GM12865 (cell line): ENCODE measurements around the gene SESN1.

Experiments used
- DNase-seq: peaks from one replicate; pipeline ENCODE4 v3.0.0; 2010; ENCODE audit warnings: low read depth
- H3K4me3 ChIP-seq: 2 replicates; pipeline ENCODE4 v1.5.1; 2011; ENCODE audit warnings: mild to moderate bottlenecking, low read depth, low read length, control low read depth
- TF ChIP-seq, protein P1 (sequence below): IDR thresholded peaks from 2 replicates; pipeline ENCODE4 v1.5.1; 2011; ENCODE audit warnings: low read length, control low read depth, low read depth, inconsistent platforms; ENCODE audit not compliant: insufficient read depth; ENCODE audit errors: missing control alignments

SESN1 gene

GRCh38 chr6:109082188-109082577 is 12.5 kb downstream of the SESN1 start:
- TF ChIP-seq, protein P1, sequence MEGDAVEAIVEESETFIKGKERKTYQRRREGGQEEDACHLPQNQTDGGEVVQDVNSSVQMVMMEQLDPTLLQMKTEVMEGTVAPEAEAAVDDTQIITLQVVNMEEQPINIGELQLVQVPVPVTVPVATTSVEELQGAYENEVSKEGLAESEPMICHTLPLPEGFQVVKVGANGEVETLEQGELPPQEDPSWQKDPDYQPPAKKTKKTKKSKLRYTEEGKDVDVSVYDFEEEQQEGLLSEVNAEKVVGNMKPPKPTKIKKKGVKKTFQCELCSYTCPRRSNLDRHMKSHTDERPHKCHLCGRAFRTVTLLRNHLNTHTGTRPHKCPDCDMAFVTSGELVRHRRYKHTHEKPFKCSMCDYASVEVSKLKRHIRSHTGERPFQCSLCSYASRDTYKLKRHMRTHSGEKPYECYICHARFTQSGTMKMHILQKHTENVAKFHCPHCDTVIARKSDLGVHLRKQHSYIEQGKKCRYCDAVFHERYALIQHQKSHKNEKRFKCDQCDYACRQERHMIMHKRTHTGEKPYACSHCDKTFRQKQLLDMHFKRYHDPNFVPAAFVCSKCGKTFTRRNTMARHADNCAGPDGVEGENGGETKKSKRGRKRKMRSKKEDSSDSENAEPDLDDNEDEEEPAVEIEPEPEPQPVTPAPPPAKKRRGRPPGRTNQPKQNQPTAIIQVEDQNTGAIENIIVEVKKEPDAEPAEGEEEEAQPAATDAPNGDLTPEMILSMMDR, result no peak
- DNase-seq, result no peak
- H3K4me3 ChIP-seq, result no peak overlapping the region

DNA sequence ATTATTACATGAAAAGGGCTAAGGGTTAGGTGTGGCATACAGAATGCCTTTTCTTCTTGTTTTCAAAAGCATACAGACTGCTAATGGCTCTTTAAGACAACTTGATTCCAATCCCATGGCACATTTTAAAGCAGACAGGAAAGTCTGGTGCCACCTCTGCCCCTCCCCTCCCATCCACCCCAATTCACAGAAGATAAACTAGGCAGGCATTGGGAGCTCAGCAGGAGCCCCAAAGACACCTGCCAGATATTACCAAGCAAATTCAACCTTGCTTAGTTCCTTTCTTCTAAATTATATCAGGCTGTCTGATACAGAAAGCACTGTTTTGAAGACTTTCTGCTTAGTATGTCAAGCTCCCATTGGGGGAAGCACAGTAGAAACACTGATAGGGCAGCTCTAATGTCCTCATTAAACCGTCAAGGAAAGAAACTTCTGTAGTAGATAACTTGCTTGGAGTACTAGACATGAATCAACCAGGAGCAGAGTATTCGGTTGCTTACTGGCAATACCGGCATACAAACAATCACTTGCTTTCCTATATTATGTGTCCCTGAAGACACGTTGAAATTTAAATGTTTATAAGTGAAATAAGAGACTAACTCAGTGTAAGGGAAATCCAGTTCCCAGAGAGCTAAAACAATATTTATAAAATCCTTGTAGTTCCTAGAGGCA is 13.0 kb downstream of the SESN1 start:
- DNase-seq, result no peak
- TF ChIP-seq, protein P1, result no peak
- H3K4me3 ChIP-seq, result no peak overlapping the region

DNA sequence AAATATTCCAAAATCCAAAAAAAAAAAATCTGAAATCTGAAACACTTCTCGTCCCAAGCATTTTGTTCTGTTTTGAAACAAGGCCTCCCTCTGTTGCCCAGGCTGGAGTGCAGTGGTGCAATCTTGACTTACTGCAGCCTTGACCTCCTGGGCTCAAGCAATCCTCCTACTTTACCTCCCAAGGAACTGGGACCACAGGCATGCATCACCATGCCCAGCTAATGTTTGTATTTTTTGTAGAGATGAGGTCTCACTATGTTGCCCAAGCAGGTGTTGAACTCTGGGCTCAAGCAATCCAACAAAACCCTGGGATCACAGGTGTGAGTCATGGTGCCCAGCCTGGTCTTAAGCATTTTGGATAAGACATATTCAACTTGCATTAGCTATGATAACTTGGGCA is 13.6 kb downstream of the SESN1 start:
- TF ChIP-seq, protein P1, result no peak
- no peak for DNase-seq
- H3K4me3 ChIP-seq, result no peak overlapping the region

- TF ChIP-seq, protein P1, result no peak
- DNase-seq, result no peak
Measured at GRCh38 chr6:109079981-109080380, 14.7 kb downstream of the SESN1 start.

DNA sequence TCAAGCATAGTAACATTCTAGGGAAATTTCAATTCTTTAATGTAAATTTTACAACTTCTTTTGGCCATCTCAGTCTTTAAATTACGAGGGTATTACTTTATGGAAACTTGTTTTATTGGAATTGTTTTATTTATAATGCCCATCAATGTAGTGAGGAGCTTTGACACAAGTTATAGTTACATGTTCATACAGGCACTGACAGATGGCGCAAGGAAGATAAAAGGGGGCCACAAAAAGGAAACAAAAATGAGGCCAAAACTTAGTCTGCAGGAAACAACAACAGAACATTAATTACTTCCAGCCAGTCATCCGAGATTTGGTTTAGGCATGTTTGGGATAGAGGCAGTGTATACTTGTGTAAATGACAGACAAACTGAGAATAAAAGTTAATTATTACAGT is 18.3 kb downstream of the SESN1 start:
- no peak overlapping the region for H3K4me3 ChIP-seq
- TF ChIP-seq, protein P1, result no peak
- DNase-seq, result no peak

More at GRCh38 chr6:109079981-109080380, 14.7 kb downstream of the SESN1 start:
- no peak overlapping the region for H3K4me3 ChIP-seq

GRCh38 chr6:109075934-109076333 is 18.7 kb downstream of the SESN1 start:
- H3K4me3 ChIP-seq, result no peak overlapping the region
- TF ChIP-seq, protein P1, result no peak
- no peak for DNase-seq

DNA sequence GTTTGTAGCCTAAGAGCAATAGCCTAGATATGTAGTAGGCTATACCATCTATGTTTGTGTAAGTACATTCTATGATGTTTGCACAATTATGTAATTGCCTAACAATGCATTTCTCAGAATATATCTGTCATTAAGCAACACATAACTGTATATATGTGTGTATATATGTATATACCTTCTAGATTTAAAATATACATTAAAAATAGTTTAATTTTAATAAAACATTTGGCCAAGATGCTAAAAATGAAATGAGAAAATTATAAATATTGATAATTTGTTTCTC is 20.6 kb downstream of the SESN1 start:
- no peak overlapping the region for H3K4me3 ChIP-seq
- DNase-seq, result no peak

More for the DNA sequence above, 20.6 kb downstream of the SESN1 start:
- TF ChIP-seq, protein P1, result no peak
